ENCODE data around the gene NIPA2.

NIPA2 gene

DNA sequence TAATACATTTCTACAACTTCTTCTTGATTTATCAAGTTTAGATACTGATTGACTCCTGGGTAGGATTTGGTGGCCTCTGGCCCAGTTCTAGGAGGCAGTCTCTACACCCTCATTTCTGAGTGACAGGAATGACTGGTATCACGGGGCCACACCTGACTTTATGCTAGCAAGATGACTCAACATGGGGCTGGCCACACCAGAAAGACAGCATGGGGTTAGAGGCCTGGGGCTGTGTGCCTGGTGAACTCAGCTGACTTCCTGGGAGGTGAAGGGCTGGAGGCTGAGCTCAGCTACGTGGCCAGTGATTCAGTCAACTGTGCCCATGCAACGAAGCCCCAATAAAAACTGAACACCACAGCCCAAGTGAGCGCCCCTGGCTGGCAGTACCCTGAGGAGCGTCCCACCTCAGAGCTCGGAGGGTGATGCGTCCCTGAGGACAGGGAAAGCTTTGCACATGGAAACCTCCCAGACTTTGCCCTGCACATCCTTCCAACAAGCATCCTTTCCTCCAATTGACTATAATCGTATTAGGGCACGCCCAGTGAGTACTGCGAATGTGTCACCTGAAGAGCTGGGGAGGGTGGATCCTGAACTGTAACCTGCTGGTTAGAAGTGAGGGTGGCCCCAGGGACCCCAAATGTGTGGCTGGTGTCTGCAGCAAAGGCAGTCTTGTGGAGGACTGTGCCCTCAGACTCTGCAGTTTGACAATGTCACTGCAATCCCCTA lies 57.2 kb downstream of the NIPA2 start:
- H3K4me3 ChIP-seq (ENCODE audit: low read depth, low read length), result no peak overlapping the region
- TF ChIP-seq, protein P1, sequence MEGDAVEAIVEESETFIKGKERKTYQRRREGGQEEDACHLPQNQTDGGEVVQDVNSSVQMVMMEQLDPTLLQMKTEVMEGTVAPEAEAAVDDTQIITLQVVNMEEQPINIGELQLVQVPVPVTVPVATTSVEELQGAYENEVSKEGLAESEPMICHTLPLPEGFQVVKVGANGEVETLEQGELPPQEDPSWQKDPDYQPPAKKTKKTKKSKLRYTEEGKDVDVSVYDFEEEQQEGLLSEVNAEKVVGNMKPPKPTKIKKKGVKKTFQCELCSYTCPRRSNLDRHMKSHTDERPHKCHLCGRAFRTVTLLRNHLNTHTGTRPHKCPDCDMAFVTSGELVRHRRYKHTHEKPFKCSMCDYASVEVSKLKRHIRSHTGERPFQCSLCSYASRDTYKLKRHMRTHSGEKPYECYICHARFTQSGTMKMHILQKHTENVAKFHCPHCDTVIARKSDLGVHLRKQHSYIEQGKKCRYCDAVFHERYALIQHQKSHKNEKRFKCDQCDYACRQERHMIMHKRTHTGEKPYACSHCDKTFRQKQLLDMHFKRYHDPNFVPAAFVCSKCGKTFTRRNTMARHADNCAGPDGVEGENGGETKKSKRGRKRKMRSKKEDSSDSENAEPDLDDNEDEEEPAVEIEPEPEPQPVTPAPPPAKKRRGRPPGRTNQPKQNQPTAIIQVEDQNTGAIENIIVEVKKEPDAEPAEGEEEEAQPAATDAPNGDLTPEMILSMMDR (IDR thresholded peaks at IDR 0.05; ENCODE audit: borderline replicate concordance, insufficient read depth, low read depth, low read length), result no peak

DNA sequence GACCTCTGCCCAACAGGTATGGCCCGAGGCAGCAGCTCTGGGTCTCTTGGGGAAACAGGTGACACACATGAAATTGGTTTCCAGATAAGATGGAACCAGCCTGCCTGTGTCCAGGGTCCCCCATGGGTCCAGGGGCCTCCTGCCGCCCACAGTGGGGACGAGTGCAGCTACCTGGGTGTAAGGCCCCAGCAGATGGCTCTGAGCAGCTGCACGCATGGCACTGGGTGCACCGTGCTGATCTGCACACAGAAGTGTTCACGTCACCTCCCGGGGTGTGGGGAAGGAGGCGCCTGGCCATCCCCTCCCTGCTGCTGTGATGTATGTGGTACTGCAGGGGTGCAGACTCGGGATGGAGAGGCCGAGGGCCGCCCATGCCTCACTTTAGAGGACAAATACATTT lies 63.6 kb downstream of the NIPA2 start:
- TF ChIP-seq, protein P1 (IDR thresholded peaks at IDR 0.05; ENCODE audit: borderline replicate concordance, insufficient read depth, low read depth, low read length), result no peak
- H3K4me3 ChIP-seq (ENCODE audit: low read depth, low read length), result no peak overlapping the region

DNA sequence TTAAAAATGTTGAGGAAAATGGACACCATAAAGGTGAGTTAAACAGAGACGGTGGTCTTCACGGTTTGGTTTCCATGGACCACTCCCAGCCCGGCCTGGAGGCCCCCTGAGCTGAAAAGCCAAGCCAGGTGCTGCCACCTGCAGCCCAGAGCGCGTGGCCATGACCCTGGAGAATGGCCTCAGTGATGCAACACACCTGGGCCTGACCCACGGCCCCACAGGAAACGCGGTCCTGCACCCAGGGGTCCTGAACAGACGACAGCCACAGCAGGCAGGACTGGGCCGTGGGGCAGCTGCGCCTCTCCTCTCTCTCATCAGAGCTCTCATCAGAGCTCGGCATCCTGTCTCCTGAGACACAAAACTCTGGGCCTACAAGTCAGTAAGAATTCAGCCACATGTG lies 64.1 kb downstream of the NIPA2 start:
- H3K4me3 ChIP-seq (ENCODE audit: low read depth, low read length), result no peak overlapping the region
- TF ChIP-seq, protein P1 (IDR thresholded peaks at IDR 0.05; ENCODE audit: borderline replicate concordance, insufficient read depth, low read depth, low read length), result no peak

DNA sequence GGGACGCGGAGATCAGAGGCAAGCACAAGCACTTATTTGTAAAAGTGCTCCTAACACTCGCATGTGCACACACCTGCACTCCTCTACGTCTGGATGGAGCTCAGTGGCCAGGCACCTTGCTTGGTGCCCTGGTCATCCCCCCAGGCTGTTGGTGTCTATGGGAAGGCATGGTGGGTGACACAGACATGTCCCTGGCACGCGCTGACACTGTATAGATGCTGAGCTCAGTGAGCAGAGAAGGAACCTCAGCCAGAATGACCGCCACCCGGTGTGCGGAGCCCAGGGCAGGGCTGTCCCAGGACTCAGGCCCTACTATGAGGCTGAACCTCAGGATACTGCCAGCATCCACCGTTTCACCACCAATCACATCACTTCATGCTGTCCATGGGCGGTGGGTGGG lies 64.5 kb downstream of the NIPA2 start:
- no peak overlapping the region for H3K4me3 ChIP-seq (ENCODE audit: low read depth, low read length)
- TF ChIP-seq, protein P1 (IDR thresholded peaks at IDR 0.05; ENCODE audit: borderline replicate concordance, insufficient read depth, low read depth, low read length), result no peak

DNA sequence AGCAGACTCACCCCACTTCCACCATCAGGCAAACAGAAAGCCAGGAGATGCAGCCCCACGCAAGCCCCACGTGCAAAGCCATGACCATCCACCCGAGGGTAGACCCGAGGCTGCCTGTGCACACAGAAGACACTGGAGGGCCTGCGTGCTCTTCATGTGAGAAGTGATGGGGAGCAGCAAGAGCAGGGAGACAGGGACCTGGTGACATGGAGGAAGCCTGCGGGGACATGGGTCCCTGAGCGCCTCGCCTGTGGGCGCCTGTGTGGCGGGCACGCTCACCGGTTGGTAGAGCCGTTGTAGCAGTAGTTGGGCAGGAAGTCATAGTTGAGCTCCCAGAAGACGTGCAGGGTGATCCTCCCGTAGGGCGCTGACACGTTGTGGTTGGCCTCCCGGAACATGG lies 65.0 kb downstream of the NIPA2 start:
- TF ChIP-seq, protein P1 (IDR thresholded peaks at IDR 0.05; ENCODE audit: borderline replicate concordance, insufficient read depth, low read depth, low read length), result no peak
- no peak overlapping the region for H3K4me3 ChIP-seq (ENCODE audit: low read depth, low read length)

DNA sequence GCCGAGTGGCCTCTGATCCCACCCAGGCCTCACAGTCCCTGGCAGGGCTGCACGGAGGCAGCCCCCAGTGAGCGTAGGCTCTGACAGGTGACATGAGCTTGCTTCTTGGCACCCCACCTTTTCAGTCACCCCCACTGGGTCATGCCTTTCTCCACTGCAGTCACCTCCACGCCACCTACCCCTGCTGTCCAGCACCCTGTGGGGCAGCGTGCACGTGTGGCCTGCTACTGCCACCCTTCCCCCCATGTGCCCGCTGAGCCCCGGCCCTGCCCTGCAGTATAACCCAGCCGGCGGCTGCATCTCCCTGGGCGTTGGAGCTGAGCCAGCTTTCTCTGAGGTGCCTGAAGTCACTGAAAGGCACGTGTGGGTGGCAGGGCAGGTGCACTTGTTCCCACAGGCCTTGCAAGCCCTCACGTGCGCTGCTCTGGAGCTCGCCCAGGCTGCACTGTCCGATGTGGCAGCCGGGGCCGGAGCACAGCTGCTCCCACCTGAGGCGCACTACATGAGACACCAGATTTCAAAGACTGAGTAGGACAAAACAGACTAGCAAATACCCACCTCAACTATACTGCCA lies 65.6 kb downstream of the NIPA2 start:
- TF ChIP-seq, protein P1 (IDR thresholded peaks at IDR 0.05; ENCODE audit: borderline replicate concordance, insufficient read depth, low read depth, low read length), result no peak
- H3K4me3 ChIP-seq (ENCODE audit: low read depth, low read length), result no peak overlapping the region

DNA sequence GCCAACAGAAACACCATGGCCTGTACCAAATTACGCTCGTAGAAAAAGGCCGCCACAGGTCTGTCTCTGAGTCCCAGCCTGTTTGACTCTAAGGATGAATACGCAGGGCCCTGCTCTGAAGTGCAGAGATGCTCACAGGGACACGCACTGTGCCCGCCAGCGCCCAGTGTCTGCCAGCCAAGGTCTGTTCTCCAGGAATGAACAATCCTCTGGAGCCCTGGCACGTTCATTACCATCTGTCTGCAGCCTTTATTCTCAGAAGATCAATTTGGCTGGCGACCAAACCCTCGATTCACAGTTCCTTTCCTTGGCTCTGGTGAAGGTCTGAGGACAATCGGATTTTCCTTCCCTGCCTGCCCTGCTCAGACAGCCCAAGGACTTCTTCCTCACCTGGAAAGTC lies 66.3 kb downstream of the NIPA2 start:
- TF ChIP-seq, protein P1 (IDR thresholded peaks at IDR 0.05; ENCODE audit: borderline replicate concordance, insufficient read depth, low read depth, low read length), result no peak
- H3K4me3 ChIP-seq (ENCODE audit: low read depth, low read length), result no peak overlapping the region
